ENCODE measurements around the gene RPTOR.
A peak's percentile ranks its signal among the peaks of the same experiment; 100 is the strongest.

The RPTOR gene

DNA sequence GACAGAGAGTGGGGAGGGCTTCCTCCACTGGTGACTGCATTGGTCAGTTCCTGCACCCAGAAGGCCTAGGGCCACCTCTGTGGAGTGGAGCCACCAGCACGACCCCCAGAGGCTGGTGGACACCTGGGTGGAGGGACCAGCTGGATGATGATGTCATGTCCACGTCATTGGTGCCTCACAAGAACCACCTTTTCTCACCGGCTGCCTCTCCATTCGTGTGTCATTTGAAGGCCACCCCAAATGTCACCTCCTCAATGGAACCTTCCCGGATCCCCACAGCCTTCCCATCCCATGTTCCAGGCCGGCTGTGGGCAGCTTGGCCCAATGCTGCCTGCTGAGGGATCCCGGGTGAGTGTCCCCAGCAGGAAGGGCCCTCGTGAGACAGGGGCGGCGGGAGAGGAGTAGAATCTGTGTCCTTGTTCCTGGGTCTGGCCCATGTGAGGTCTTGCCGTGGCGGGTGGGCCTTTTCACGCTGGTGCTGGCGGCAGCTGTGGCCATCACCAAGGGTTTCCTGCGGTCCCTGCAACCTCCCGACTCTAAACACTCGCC, 437.9 kb downstream of the RPTOR start:
- TF ChIP-seq CTCF (IDR thresholded peaks at IDR 0.05; ENCODE audit: low read depth, low read length), result no peak

GRCh38 chr17:80983545-80983944, 438.9 kb downstream of the RPTOR start:
- no peak overlapping the region for H3K4me3 ChIP-seq (replicated peaks in 1 of 2; ENCODE audit: low read depth in 2 of 2, low read length in 2 of 2)
- no peak for DNase-seq (ENCODE audit: low read depth in 2 of 2)
- TF ChIP-seq CTCF (IDR thresholded peaks at IDR 0.05; ENCODE audit: low read depth, low read length), result no peak

More for the DNA sequence above, 437.9 kb downstream of the RPTOR start:
- DNase-seq (ENCODE audit: low read depth in 2 of 2), result no peak
- no peak overlapping the region for H3K4me3 ChIP-seq (replicated peaks in 1 of 2; ENCODE audit: low read depth in 2 of 2, low read length in 2 of 2)

DNA sequence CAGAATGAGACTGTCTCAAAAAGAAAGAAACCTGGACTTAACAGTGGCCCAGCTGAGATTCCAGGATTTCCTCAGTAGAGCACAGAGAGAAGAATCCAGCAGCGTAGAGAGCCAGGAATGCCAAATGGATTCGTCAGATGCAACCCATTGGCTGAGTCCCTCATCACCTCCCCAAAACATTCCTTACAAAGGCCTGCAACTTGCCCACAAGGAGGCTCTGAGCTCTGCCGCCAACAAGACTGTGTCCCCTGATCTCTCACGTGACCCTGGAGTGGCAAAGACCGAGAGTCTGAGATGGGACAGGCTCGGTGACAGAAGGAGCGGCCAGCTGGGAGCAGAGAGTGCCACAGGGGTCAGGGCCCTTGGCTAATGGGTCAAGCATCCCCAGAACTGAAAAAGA, 440.1 kb downstream of the RPTOR start:
- peak; percentile 42 for TF ChIP-seq CTCF (IDR thresholded peaks at IDR 0.05; ENCODE audit: low read depth, low read length)
- peak; percentile 92 to 95 for DNase-seq (ENCODE audit: low read depth in 2 of 2)
- no peak overlapping the region for H3K4me3 ChIP-seq (replicated peaks in 1 of 2; ENCODE audit: low read depth in 2 of 2, low read length in 2 of 2)

GRCh38 chr17:80986046-80986445, 441.4 kb downstream of the RPTOR start:
- DNase-seq (ENCODE audit: low read depth in 2 of 2), result no peak
- no peak for TF ChIP-seq CTCF (IDR thresholded peaks at IDR 0.05; ENCODE audit: low read depth, low read length)
- no peak overlapping the region for H3K4me3 ChIP-seq (replicated peaks in 1 of 2; ENCODE audit: low read depth in 2 of 2, low read length in 2 of 2)

- no peak for TF ChIP-seq CTCF (IDR thresholded peaks at IDR 0.05; ENCODE audit: low read depth, low read length)
- no peak for DNase-seq (ENCODE audit: low read depth in 2 of 2)
- no peak overlapping the region for H3K4me3 ChIP-seq (replicated peaks in 1 of 2; ENCODE audit: low read depth in 2 of 2, low read length in 2 of 2)
Observed at GRCh38 chr17:80986816-80987475, 442.3 kb downstream of the RPTOR start.

DNA sequence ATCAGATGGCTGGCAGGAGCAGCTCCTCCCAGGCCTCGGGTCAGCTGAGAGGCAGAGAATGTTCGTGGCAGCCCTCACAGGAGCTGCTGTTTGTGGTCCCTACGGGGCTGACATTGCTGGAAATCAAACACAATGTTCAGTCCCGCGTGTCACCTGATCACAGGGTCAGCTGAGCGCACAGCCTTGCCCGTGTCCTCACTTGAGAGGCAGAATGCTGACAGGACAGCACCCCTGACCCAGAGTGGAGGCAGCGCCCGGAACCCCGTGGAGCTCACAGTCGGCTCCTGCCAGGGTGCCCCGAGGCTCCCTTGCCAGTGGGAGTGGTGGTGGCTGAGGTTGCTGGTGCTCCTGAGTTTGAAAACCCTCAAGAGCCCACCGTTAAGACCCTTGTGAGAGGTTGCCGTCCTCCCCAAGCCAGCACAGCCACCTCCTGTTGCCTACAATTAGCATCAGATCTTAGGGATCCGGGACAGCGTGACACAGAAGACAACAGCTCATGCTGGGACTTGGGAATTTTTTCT, 443.4 kb downstream of the RPTOR start:
- no peak for TF ChIP-seq CTCF (IDR thresholded peaks at IDR 0.05; ENCODE audit: low read depth, low read length)
- H3K4me3 ChIP-seq (replicated peaks in 1 of 2; ENCODE audit: low read depth in 2 of 2, low read length in 2 of 2), result no peak overlapping the region
- DNase-seq (ENCODE audit: low read depth in 2 of 2), result no peak

All from cardiac fibroblast (primary cell).